ENCODE measurements around the gene TAMM41.

GRCh38 chr3:11805716-11806115 is 41.0 kb downstream of the TAMM41 start:
- TF ChIP-seq CTCF (IDR thresholded peaks at IDR 0.05) (no peak), POLR2A (IDR thresholded peaks at IDR 0.05) (no peak)
